GM12872 (cell line): ENCODE data around the gene CXCR4.

Source experiments
- CTCF ChIP-seq: IDR thresholded peaks from 3 replicates; pipeline ENCODE4 v1.5.1; 2011; ENCODE audit warnings: low read depth, mild to moderate bottlenecking, low read length, moderate library complexity; ENCODE audit not compliant: insufficient read depth

The CXCR4 gene

GRCh38 chr2:136077107-136077506 is 40.8 kb downstream of the CXCR4 start:
- TF ChIP-seq CTCF: no peak

- TF ChIP-seq CTCF: no peak
These were observed 42.5 kb downstream of the CXCR4 start for GRCh38 chr2:136075476-136075875.

GRCh38 chr2:136072621-136073020 is 45.3 kb downstream of the CXCR4 start:
- TF ChIP-seq CTCF: no peak

GRCh38 chr2:136070913-136071312 is 47.0 kb downstream of the CXCR4 start:
- TF ChIP-seq CTCF: no peak

- no peak for TF ChIP-seq CTCF
These were observed 48.2 kb downstream of the CXCR4 start for GRCh38 chr2:136069773-136070172.

GRCh38 chr2:136068581-136069227 is 49.2 kb downstream of the CXCR4 start:
- TF ChIP-seq CTCF: no peak

GRCh38 chr2:136067897-136068580 is 49.9 kb downstream of the CXCR4 start:
- TF ChIP-seq CTCF: no peak
